GM23248 (cell line): ENCODE results near the gene CAMK1D. TPM values are rescaled to one million over a fixed set of nuclear protein-coding genes. Genes with fewer than 3 reads are reported as not detected.

ENCODE experiments used
- DNase-seq: peaks from one replicate; pipeline ENCODE4 v3.0.0-alpha.2; 2015
- H2AFZ ChIP-seq: fragments of 200-600 bp; sonication (generic); 2 replicates; pipeline ENCODE4 v1.6.1; 2016; ENCODE audit warnings: antibody characterized with exemption
- H3F3A ChIP-seq: fragments of 200-600 bp; sonication (generic); 2 replicates; pipeline ENCODE4 v1.6.1; 2016; ENCODE audit warnings: mild to moderate bottlenecking, antibody characterized with exemption, mixed run types; ENCODE audit not compliant: insufficient read depth
- H3K27ac ChIP-seq: fragments of 200-600 bp; sonication (generic); 2 replicates; pipeline ENCODE4 v1.5.1; 2016; ENCODE audit warnings: mild to moderate bottlenecking
- H3K27me3 ChIP-seq: fragments of 200-600 bp; sonication (generic); replicated peaks from 2 replicates; pipeline ENCODE4 v1.6.1; 2016; ENCODE audit warnings: mild to moderate bottlenecking; ENCODE audit not compliant: insufficient read depth
- H3K36me3 ChIP-seq: fragments of 200-600 bp; sonication (generic); 2 replicates; pipeline ENCODE4 v1.6.1; 2016; ENCODE audit warnings: low read depth, mild to moderate bottlenecking
- H3K4me1 ChIP-seq: fragments of 200-600 bp; sonication (generic); 2 replicates; pipeline ENCODE4 v1.6.1; 2016; ENCODE audit warnings: mild to moderate bottlenecking; ENCODE audit not compliant: insufficient read depth
- H3K4me2 ChIP-seq: fragments of 200-600 bp; sonication (generic); one replicate; pipeline ENCODE4 v1.6.1; 2016; ENCODE audit warnings: mild to moderate bottlenecking; ENCODE audit not compliant: unreplicated experiment
- H3K4me3 ChIP-seq: fragments of 200-600 bp; sonication (generic); 2 replicates; pipeline ENCODE4 v1.5.1; 2016; ENCODE audit warnings: mild to moderate bottlenecking
- H3K79me2 ChIP-seq: fragments of 200-600 bp; sonication (generic); 2 replicates; pipeline ENCODE4 v1.6.1; 2016; ENCODE audit warnings: mild to moderate bottlenecking; ENCODE audit not compliant: insufficient read depth
- H3K9ac ChIP-seq: fragments of 200-600 bp; sonication (generic); 2 replicates; pipeline ENCODE4 v1.6.1; 2016; ENCODE audit warnings: mild to moderate bottlenecking
- H3K9me2 ChIP-seq: fragments of 200-600 bp; sonication (generic); 2 replicates; pipeline ENCODE4 v1.6.1; 2016; ENCODE audit warnings: mixed run types, mild to moderate bottlenecking, moderate library complexity; ENCODE audit not compliant: insufficient read depth
- H3K9me3 ChIP-seq: fragments of 200-600 bp; sonication (generic); one replicate; pipeline ENCODE4 v1.6.1; 2017; ENCODE audit warnings: low read depth
- H4K20me1 ChIP-seq: fragments of 200-600 bp; sonication (generic); 2 replicates; pipeline ENCODE4 v1.6.0; 2016; ENCODE audit not compliant: insufficient read depth
- EZH2 ChIP-seq: fragments of 200-600 bp; sonication (generic); IDR thresholded peaks from 2 replicates; pipeline ENCODE4 v1.6.1; 2018; ENCODE audit warnings: antibody characterized with exemption, mild to moderate bottlenecking; ENCODE audit not compliant: insufficient read depth, poor library complexity, severe bottlenecking
- EZH2phosphoT487 ChIP-seq: fragments of 200-600 bp; sonication (generic); IDR thresholded peaks from 2 replicates; pipeline ENCODE4 v1.6.1; 2018; ENCODE audit warnings: antibody characterized with exemption, moderate library complexity, mild to moderate bottlenecking, low read depth; ENCODE audit not compliant: insufficient read depth
- WGBS, 2 experiments: methylation state at CpG; one replicate each; pipeline ENCODE4 v1.1.6; 2015 to 2017; ENCODE audit warnings: low lambda C conversion rate in 2 of 2, low coverage in 1 of 2; ENCODE audit errors: missing lambda C conversion rate in 2 of 2; 5-methylcytosine and 5-hydroxymethylcytosine counted together
- in situ Hi-C: fragments of 300-500 bp; cut with MboI; formaldehyde crosslinking; loops from 2 replicates; pipeline ENCODE4 v1.15.0; 2020
- polyA plus RNA-seq: library from polyadenylated mRNA; unstranded; fragments of >200 nt; fragmentation: Nextera tagmentation; extraction: Ambion mirVana; gene quantifications from 2 replicates; pipeline ENCODE4 v1.2.1, GENCODE V29; 2016
- total RNA-seq: library from RNA; depleted of rRNA; stranded (reverse); fragments of >200 nt; shearing (Covaris generic); gene quantifications from 2 replicates; pipeline ENCODE4 v1.2.3, GENCODE V29; 2014

The CAMK1D gene
- total and polyA plus RNA-seq, 2 experiments from 2014 or later: 0.22 to 0.55 TPM

- Histone ChIP-seq H3K79me2 (no peaks in the 10 kb centered on the region), H3K4me3 (no peak overlapping the region), H3K27ac (no peak overlapping the region), H3K27me3 (no peaks in the 10 kb centered on the region; the same call in 1 of the 2 replicates), H3K4me2 (no peak overlapping the region), H3K9ac (no peak overlapping the region), H3K36me3 (no peaks in the 10 kb centered on the region), H3F3A (peaks cover 7% of the 10 kb centered on the region; the same call in 1 of the 2 replicates), H3K4me1 (peaks cover 10% of the 10 kb centered on the region; the same call in 1 of the 2 replicates), H3K9me3 (no peaks in the 10 kb centered on the region), H2AFZ (no peak overlapping the region), H3K9me2 (no peaks in the 10 kb centered on the region), H4K20me1 (no peaks in the 10 kb centered on the region)
- in situ Hi-C loops: no loop called here
- no peak for DNase-seq
- TF ChIP-seq EZH2 (no peak), EZH2phosphoT487 (no peak)
- WGBS, 2 experiments: 66 to 71% methylated on average over 13 of the region's 13 CpGs
Measured at GRCh38 chr10:12841826-12842225, 492.5 kb downstream of the CAMK1D start.

DNA sequence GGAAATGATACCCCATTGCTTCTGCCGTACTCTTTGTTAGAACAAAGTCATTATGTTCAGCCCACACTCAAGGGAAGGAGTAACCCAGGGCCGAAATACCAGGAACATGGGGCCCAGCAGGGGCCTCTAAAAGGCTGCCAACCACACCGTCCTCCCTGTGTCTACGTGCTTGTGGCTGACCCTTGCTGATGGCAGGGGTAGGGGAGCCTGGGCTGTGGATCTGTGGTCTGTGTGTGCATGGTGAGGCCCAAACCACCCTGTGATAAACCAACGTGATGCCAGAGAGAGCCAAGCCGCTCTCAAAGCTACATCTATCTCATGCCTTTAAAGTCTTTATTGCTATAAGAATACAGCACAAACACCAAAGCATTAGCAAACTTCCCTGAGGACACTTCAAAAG lies 493.0 kb downstream of the CAMK1D start:
- no peaks in the 10 kb centered on the region for H3K9me2 ChIP-seq
- TF ChIP-seq EZH2 (no peak), EZH2phosphoT487 (no peak)
- H3K4me2 ChIP-seq: no peak overlapping the region
- no peak for DNase-seq
- H3K36me3 ChIP-seq: no peaks in the 10 kb centered on the region
- no peaks in the 10 kb centered on the region for H4K20me1 ChIP-seq
- H3K9ac ChIP-seq: no peak overlapping the region
- no peak overlapping the region for H3K27ac ChIP-seq
- no peaks in the 10 kb centered on the region for H3K9me3 ChIP-seq
- H3K27me3 ChIP-seq: no peaks in the 10 kb centered on the region
- WGBS, 2 experiments: 45 to 53% methylated on average over 6 of the region's 6 CpGs
- H3K4me3 ChIP-seq: no peak overlapping the region
- H3F3A ChIP-seq: peaks cover 7% of the 10 kb centered on the region; the same call in 1 of the 2 replicates
- in situ Hi-C loops: no loop called here
- peaks cover 10% of the 10 kb centered on the region; the same call in 1 of the 2 replicates for H3K4me1 ChIP-seq
- no peak overlapping the region for H2AFZ ChIP-seq
- no peaks in the 10 kb centered on the region for H3K79me2 ChIP-seq

DNA sequence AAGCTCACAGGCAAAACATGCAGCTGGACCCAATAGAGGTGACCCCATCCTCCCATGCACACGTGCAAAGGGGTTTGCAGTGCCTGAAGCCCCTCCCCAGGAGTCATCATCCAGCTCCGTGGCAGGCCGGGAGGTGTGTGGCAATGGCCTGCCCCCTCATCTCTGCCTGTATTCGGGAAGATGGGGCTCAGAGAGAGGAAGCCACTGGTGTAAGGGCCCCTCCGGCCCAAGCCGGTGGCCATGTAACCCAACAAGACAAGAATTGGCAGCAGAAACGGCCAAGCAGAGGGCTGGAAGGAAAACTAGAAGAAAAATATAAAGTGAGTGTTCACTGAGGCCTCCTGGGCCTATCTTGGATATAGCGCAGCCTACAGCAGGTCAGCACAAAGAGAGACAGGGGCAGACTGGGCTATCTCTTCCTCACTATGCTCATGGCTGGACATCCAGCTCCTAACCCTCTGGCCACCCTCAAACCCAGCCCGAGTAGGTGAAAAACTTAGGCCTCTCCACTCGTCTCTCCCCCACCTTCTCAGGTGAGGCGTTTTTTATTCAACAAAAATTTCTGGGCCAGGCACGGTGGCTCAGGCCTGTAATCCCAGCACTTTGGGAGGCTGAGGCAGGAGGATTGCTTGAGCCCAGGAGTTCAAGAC lies 494.1 kb downstream of the CAMK1D start:
- H3K9me3 ChIP-seq: no peaks in the 10 kb centered on the region
- no peak overlapping the region for H3K27ac ChIP-seq
- no peaks in the 10 kb centered on the region for H3K27me3 ChIP-seq
- no peaks in the 10 kb centered on the region for H3K79me2 ChIP-seq
- DNase-seq: no peak
- no peak overlapping the region for H2AFZ ChIP-seq
- H3K4me2 ChIP-seq: no peak overlapping the region
- no peaks in the 10 kb centered on the region for H3K9me2 ChIP-seq
- no peak for TF ChIP-seq EZH2phosphoT487
- no peak for TF ChIP-seq EZH2
- WGBS, 2 experiments: 67 to 69% methylated on average over 12 of the region's 12 CpGs
- no peaks in the 10 kb centered on the region for H3K36me3 ChIP-seq
- peaks cover 7% of the 10 kb centered on the region; the same call in 1 of the 2 replicates for H3F3A ChIP-seq
- H3K4me1 ChIP-seq: peaks cover 10% of the 10 kb centered on the region; the same call in 1 of the 2 replicates
- H4K20me1 ChIP-seq: no peaks in the 10 kb centered on the region
- in situ Hi-C loops: no loop called here
- no peak overlapping the region for H3K9ac ChIP-seq
- H3K4me3 ChIP-seq: no peak overlapping the region

DNA sequence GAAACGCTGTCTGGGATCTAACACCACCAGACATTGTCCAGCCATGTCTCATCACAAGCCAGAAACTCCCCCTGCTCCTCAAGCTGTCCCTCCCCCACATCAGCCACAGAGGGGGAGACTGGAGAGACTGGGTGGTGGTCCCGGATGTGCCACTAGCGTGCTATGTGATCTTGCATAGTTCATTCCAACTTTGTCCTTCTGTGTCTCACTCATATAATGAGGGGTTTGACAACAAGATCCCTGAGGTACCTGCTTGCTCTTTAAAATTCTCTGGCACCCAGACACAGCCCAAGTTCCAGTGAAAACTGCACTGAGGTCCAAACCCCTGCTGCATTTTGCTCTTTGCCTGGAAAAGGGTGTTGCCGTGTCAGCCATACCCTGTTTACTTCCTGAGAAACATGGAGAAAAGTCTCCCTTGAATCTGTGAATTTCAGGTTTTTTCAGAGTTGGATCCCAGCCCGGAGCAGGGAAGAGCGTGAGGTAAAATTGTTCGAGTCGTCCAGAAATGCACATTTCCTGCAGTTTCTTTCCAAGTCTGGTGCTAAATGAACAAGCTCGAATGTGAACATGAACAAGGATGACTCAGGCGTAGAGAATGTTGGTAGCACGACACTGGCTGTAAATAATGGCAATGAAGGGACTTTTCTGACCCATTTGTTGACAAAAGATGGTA lies 495.6 kb downstream of the CAMK1D start:
- Histone ChIP-seq H3K9ac (no peak overlapping the region), H3K4me1 (peaks cover 10% of the 10 kb centered on the region; the same call in 1 of the 2 replicates), H2AFZ (0 out of 2 replicates have a peak overlapping the region, but pooled peaks have one; percentile 9), H3K27me3 (no peaks in the 10 kb centered on the region; the same call in 1 of the 2 replicates), H3K4me3 (peak overlapping the region; percentile 8; the same call in 1 of the 2 replicates), H4K20me1 (no peaks in the 10 kb centered on the region), H3K4me2 (peak overlapping the region; percentile 28), H3F3A (peaks cover 7% of the 10 kb centered on the region; the same call in 1 of the 2 replicates), H3K36me3 (no peaks in the 10 kb centered on the region), H3K9me3 (no peaks in the 10 kb centered on the region), H3K79me2 (no peaks in the 10 kb centered on the region), H3K9me2 (no peaks in the 10 kb centered on the region), H3K27ac (no peak overlapping the region)
- peak; percentile 63 for DNase-seq
- in situ Hi-C loops: no loop called here
- WGBS, 2 experiments: 7% methylated on average over 11 of the region's 11 CpGs
- TF ChIP-seq EZH2phosphoT487: no peak
- TF ChIP-seq EZH2: no peak
